Nephron (organoid): ENCODE results near the gene OR51L1.
"Not testable (repeated sequence)": the region's sequence is repeated elsewhere in the genome, so short reads cannot be mapped to it uniquely, and the experiment has no call there.

Source experiments
- H3K27ac Mint-ChIP-seq, 3 experiments: 2 replicates each; pipeline ENCODE4 v1.8.0; 2020; ENCODE audit warnings: mixed read lengths in 3 of 3, mild to moderate bottlenecking in 2 of 3, moderate library complexity in 1 of 3
- H3K27me3 Mint-ChIP-seq: 2 replicates; pipeline ENCODE4 v1.8.0; 2021; ENCODE audit warnings: low read depth, mild to moderate bottlenecking, moderate library complexity, mixed read lengths
- H3K36me3 Mint-ChIP-seq: 2 replicates; pipeline ENCODE4 v1.8.0; 2020; ENCODE audit warnings: low read depth, mixed read lengths
- H3K4me1 Mint-ChIP-seq: 2 replicates; pipeline ENCODE4 v1.8.0; 2020; ENCODE audit warnings: mixed read lengths
- H3K4me3 Mint-ChIP-seq, 3 experiments: 2 replicates each; pipeline ENCODE4 v1.8.0; 2020; ENCODE audit warnings: mild to moderate bottlenecking in 3 of 3, mixed read lengths in 3 of 3, moderate library complexity in 2 of 3
- H3K9me3 Mint-ChIP-seq: 2 replicates; pipeline ENCODE4 v1.8.0; 2020; ENCODE audit warnings: mixed read lengths
- CTCF ChIP-seq, 3 experiments: fragments of 200-600 bp; sonication (generic); IDR thresholded peaks; one replicate each; pipeline ENCODE4 v1.5.0; 2021; ENCODE audit warnings: antibody characterized with exemption in 3 of 3; ENCODE audit not compliant: unreplicated experiment in 3 of 3

Gene OR51L1

GRCh38 chr11:4994551-4994950, at the start of gene OR51L1:
Gene OR51L1 (plus strand): TSS chr11:4994851. CDS start chr11:4998983, 4,132 bp downstream.
- H3K27me3 Mint-ChIP-seq: no peaks in the 10 kb centered on the region
- TF ChIP-seq CTCF (IDR thresholded peaks at IDR 0.05; ENCODE audit: unreplicated experiment in 3 of 3): no peak
- no peak within 1 kb of the TSS for H3K27ac Mint-ChIP-seq
- no peaks in the 10 kb centered on the region for H3K36me3 Mint-ChIP-seq
- no peak within 1 kb of the TSS for H3K4me3 Mint-ChIP-seq
- no peaks in the 10 kb centered on the region for H3K4me1 Mint-ChIP-seq
- H3K9me3 Mint-ChIP-seq: no peaks in the 10 kb centered on the region

- H3K27ac Mint-ChIP-seq: no peak within 1 kb of the TSS
- TF ChIP-seq CTCF (IDR thresholded peaks at IDR 0.05; ENCODE audit: unreplicated experiment in 3 of 3): no peak
- H3K9me3 Mint-ChIP-seq: no peaks in the 10 kb centered on the region
- H3K4me3 Mint-ChIP-seq: no peak within 1 kb of the TSS
- no peaks in the 10 kb centered on the region for H3K36me3 Mint-ChIP-seq
- H3K27me3 Mint-ChIP-seq: no peaks in the 10 kb centered on the region
- H3K4me1 Mint-ChIP-seq: no peaks in the 10 kb centered on the region
Observed at GRCh38 chr11:4947505-4947904, 47.1 kb upstream of the OR51L1 start, which contains the start of gene OR51A4. Gene OR51A4 (minus strand): TSS chr11:4947605. CDS start chr11:4947100, 505 bp downstream.

- H3K4me3 Mint-ChIP-seq, H3K9me3 Mint-ChIP-seq, H3K27ac Mint-ChIP-seq, H3K36me3 Mint-ChIP-seq, H3K27me3 Mint-ChIP-seq, H3K4me1 Mint-ChIP-seq: not testable (repeated sequence)
Observed at GRCh38 chr11:4955613-4956012, 39.0 kb upstream of the OR51L1 start, which contains the start of gene OR51A2. Gene OR51A2 (minus strand): TSS chr11:4955713. CDS start chr11:4955713, 0 bp downstream.

GRCh38 chr11:4957396-4957795, 37.3 kb upstream of the OR51L1 start:
- no peak for TF ChIP-seq CTCF (IDR thresholded peaks at IDR 0.05; ENCODE audit: unreplicated experiment in 3 of 3)
- H3K27me3 Mint-ChIP-seq: no peaks in the 10 kb centered on the region

GRCh38 chr11:4960877-4961276, 33.8 kb upstream of the OR51L1 start:
- Mint-ChIP-seq H3K4me3 (no peak overlapping the region), H3K27ac (no peak overlapping the region), H3K4me1 (peaks cover 6% of the 10 kb centered on the region), H3K27me3 (no peaks in the 10 kb centered on the region), H3K9me3 (peaks cover 11% of the 10 kb centered on the region), H3K36me3 (no peaks in the 10 kb centered on the region)
- TF ChIP-seq CTCF (IDR thresholded peaks at IDR 0.05; ENCODE audit: unreplicated experiment in 3 of 3): no peak

More at GRCh38 chr11:4957396-4957795, 37.3 kb upstream of the OR51L1 start:
- no peaks in the 10 kb centered on the region for H3K36me3 Mint-ChIP-seq
- H3K4me1 Mint-ChIP-seq: no peaks in the 10 kb centered on the region
- peaks cover 2% of the 10 kb centered on the region for H3K9me3 Mint-ChIP-seq
- no peak overlapping the region for H3K4me3 Mint-ChIP-seq
- no peak overlapping the region for H3K27ac Mint-ChIP-seq

- H3K36me3 Mint-ChIP-seq: no peaks in the 10 kb centered on the region
- H3K4me1 Mint-ChIP-seq: peaks cover 6% of the 10 kb centered on the region
- H3K9me3 Mint-ChIP-seq: peaks cover 11% of the 10 kb centered on the region
- H3K27ac Mint-ChIP-seq: no peak overlapping the region
- no peak overlapping the region for H3K4me3 Mint-ChIP-seq
- no peak for TF ChIP-seq CTCF (IDR thresholded peaks at IDR 0.05; ENCODE audit: unreplicated experiment in 3 of 3)
- no peaks in the 10 kb centered on the region for H3K27me3 Mint-ChIP-seq
Observed at GRCh38 chr11:4962816-4963215, 31.8 kb upstream of the OR51L1 start.
